Measurements from ENCODE around the gene HECA.

DNA sequence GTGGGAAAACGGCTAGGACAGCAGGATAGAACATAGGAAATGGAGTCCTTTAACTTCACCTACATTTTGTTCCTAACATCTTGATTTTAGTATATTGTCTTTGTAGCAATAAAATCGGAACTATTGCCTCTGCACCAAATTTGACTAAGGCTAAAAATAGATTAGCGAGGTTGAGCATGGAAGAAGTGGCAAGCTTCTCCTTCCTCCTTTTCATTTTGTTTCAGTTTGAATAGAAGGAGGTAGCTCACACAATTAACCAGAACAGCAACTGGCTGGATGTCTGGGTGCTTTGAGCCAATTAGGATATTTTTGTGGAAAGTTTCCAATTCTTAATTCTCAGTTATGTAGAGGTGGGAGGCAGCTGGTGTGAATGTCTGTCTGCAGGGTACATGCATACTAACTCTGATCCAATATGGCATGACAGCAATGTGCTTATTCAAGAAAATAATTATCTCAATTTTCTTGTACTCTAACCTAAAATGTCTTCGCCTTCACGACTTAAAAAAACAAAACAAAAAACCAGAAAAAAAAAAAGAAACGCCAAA is 3.1 kb upstream of the HECA start:
- TF ChIP-seq POLR2A (IDR thresholded peaks at IDR 0.05; ENCODE audit: low read length) (no peak), RAD21 (conservative IDR thresholded peaks at IDR 0.05 in 1 of 2, IDR thresholded peaks at IDR 0.05 in 1 of 2) (no peak)
- TF ChIP-seq, protein P1, sequence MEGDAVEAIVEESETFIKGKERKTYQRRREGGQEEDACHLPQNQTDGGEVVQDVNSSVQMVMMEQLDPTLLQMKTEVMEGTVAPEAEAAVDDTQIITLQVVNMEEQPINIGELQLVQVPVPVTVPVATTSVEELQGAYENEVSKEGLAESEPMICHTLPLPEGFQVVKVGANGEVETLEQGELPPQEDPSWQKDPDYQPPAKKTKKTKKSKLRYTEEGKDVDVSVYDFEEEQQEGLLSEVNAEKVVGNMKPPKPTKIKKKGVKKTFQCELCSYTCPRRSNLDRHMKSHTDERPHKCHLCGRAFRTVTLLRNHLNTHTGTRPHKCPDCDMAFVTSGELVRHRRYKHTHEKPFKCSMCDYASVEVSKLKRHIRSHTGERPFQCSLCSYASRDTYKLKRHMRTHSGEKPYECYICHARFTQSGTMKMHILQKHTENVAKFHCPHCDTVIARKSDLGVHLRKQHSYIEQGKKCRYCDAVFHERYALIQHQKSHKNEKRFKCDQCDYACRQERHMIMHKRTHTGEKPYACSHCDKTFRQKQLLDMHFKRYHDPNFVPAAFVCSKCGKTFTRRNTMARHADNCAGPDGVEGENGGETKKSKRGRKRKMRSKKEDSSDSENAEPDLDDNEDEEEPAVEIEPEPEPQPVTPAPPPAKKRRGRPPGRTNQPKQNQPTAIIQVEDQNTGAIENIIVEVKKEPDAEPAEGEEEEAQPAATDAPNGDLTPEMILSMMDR (IDR thresholded peaks at IDR 0.05), result no peak

Data from A549 (cell line).